IPS DF 6.9 (cell line): Measurements from ENCODE around the gene NUDT8.

ENCODE experiments used
- DNase-seq: peaks from one replicate; pipeline ENCODE4 v3.0.0-alpha.2; 2013; ENCODE audit warnings: low read depth, low spot score
- H3K27ac ChIP-seq: one replicate; pipeline ENCODE4 v1.5.1; 2013; ENCODE audit warnings: low read length, control low read depth
- H3K27me3 ChIP-seq: 2 replicates; pipeline ENCODE4 v1.6.1; 2013; ENCODE audit warnings: mild to moderate bottlenecking, low read length; ENCODE audit not compliant: control insufficient read depth, insufficient read depth
- H3K36me3 ChIP-seq: 2 replicates; pipeline ENCODE4 v1.6.1; 2013; ENCODE audit warnings: low read length; ENCODE audit not compliant: control insufficient read depth, insufficient read depth
- H3K4me1 ChIP-seq: 2 replicates; pipeline ENCODE4 v1.6.1; 2013; ENCODE audit warnings: low read length; ENCODE audit not compliant: control insufficient read depth, insufficient read depth
- H3K4me3 ChIP-seq: 2 replicates; pipeline ENCODE4 v1.5.1; 2013; ENCODE audit warnings: mild to moderate bottlenecking, low read length
- H3K9me3 ChIP-seq: 2 replicates; pipeline ENCODE4 v1.6.1; 2013; ENCODE audit warnings: low read length, inconsistent platforms; ENCODE audit not compliant: control insufficient read depth, insufficient read depth
- WGBS: extraction: QIAGEN DNeasy Blood & Tissue Kit; methylation state at CpG from one replicate; pipeline ENCODE4 v1.1.7; 2013; ENCODE audit warnings: mixed read lengths, missing lambda C conversion rate; ENCODE audit not compliant: insufficient read length, insufficient coverage; 5-methylcytosine and 5-hydroxymethylcytosine counted together

The NUDT8 gene

GRCh38 chr11:67614730-67615714 lies 14.7 kb downstream of the NUDT8 start:
- peaks cover 15% of the 10 kb centered on the region for H3K4me1 ChIP-seq
- no CpG with 5 or more reads among the region's 18 CpGs for WGBS
- peaks cover 12% of the 10 kb centered on the region; the same call in 1 of the 2 replicates for H3K36me3 ChIP-seq
- H3K9me3 ChIP-seq, result no peaks in the 10 kb centered on the region
- no peak overlapping the region for H3K4me3 ChIP-seq
- H3K27me3 ChIP-seq, result no peaks in the 10 kb centered on the region
- DNase-seq, result no peak
- H3K27ac ChIP-seq, result no peak overlapping the region

- Histone ChIP-seq H3K27me3 (no peaks in the 10 kb centered on the region), H3K27ac (no peak overlapping the region), H3K9me3 (no peaks in the 10 kb centered on the region), H3K4me1 (peaks cover 15% of the 10 kb centered on the region), H3K4me3 (no peak overlapping the region), H3K36me3 (peaks cover 17% of the 10 kb centered on the region)
- DNase-seq, result no peak
- no CpG with 5 or more reads among the region's 23 CpGs for WGBS
Measured at GRCh38 chr11:67613960-67614715, 15.6 kb downstream of the NUDT8 start.

- no peak overlapping the region for H3K27ac ChIP-seq
- no peak overlapping the region for H3K4me3 ChIP-seq
- no peaks in the 10 kb centered on the region for H3K27me3 ChIP-seq
- DNase-seq, result no peak
- H3K9me3 ChIP-seq, result no peaks in the 10 kb centered on the region
- H3K36me3 ChIP-seq, result peaks cover 20% of the 10 kb centered on the region
- WGBS, result no CpG with 5 or more reads among the region's 17 CpGs
- H3K4me1 ChIP-seq, result peaks cover 15% of the 10 kb centered on the region
Measured at GRCh38 chr11:67613313-67613959, 16.3 kb downstream of the NUDT8 start.

- no CpG with 5 or more reads among the region's 13 CpGs for WGBS
- peaks cover 20% of the 10 kb centered on the region for H3K36me3 ChIP-seq
- H3K27me3 ChIP-seq, result no peaks in the 10 kb centered on the region
- H3K9me3 ChIP-seq, result no peaks in the 10 kb centered on the region
- H3K4me3 ChIP-seq, result no peak overlapping the region
- H3K4me1 ChIP-seq, result peaks cover 15% of the 10 kb centered on the region
- DNase-seq, result no peak
- no peak overlapping the region for H3K27ac ChIP-seq
Measured at GRCh38 chr11:67612751-67613150, 17.0 kb downstream of the NUDT8 start.

- Histone ChIP-seq H3K27ac (no peak overlapping the region), H3K27me3 (no peaks in the 10 kb centered on the region), H3K9me3 (no peaks in the 10 kb centered on the region), H3K4me3 (no peak overlapping the region), H3K4me1 (peaks cover 12% of the 10 kb centered on the region), H3K36me3 (peaks cover 20% of the 10 kb centered on the region)
- WGBS, result no CpG with 5 or more reads among the region's 37 CpGs
- DNase-seq, result no peak
Measured at GRCh38 chr11:67611704-67612587, 17.8 kb downstream of the NUDT8 start.

GRCh38 chr11:67611165-67611564 lies 18.6 kb downstream of the NUDT8 start:
- no CpG with 5 or more reads among the region's 14 CpGs for WGBS
- Histone ChIP-seq H3K4me3 (no peak overlapping the region), H3K27me3 (no peaks in the 10 kb centered on the region), H3K9me3 (no peaks in the 10 kb centered on the region), H3K4me1 (peaks cover 10% of the 10 kb centered on the region), H3K36me3 (peaks cover 20% of the 10 kb centered on the region), H3K27ac (no peak overlapping the region)
- no peak for DNase-seq

GRCh38 chr11:67610302-67610868 lies 19.4 kb downstream of the NUDT8 start:
- Histone ChIP-seq H3K4me1 (peaks cover 6% of the 10 kb centered on the region), H3K9me3 (no peaks in the 10 kb centered on the region), H3K27ac (no peak overlapping the region), H3K36me3 (peaks cover 20% of the 10 kb centered on the region), H3K4me3 (no peak overlapping the region), H3K27me3 (no peaks in the 10 kb centered on the region)
- no peak for DNase-seq
- WGBS, result no CpG with 5 or more reads among the region's 15 CpGs

- Histone ChIP-seq H3K4me1 (peaks cover 3% of the 10 kb centered on the region), H3K9me3 (no peaks in the 10 kb centered on the region), H3K27me3 (no peaks in the 10 kb centered on the region), H3K27ac (no peak overlapping the region), H3K36me3 (peaks cover 20% of the 10 kb centered on the region), H3K4me3 (no peak overlapping the region)
- no CpG with 5 or more reads among the region's 10 CpGs for WGBS
- no peak for DNase-seq
Measured at GRCh38 chr11:67609316-67609715, 20.4 kb downstream of the NUDT8 start.

- H3K9me3 ChIP-seq, result no peaks in the 10 kb centered on the region
- H3K4me3 ChIP-seq, result no peak overlapping the region
- H3K4me1 ChIP-seq, result peaks cover 2% of the 10 kb centered on the region
- no CpG with 5 or more reads among the region's 8 CpGs for WGBS
- DNase-seq, result no peak
- H3K27me3 ChIP-seq, result no peaks in the 10 kb centered on the region
- H3K27ac ChIP-seq, result no peak overlapping the region
- peaks cover 20% of the 10 kb centered on the region for H3K36me3 ChIP-seq
Measured at GRCh38 chr11:67608486-67608885, 21.3 kb downstream of the NUDT8 start.
